Measurements from ENCODE around the gene SLC25A5. TPM values are rescaled to one million over a fixed set of nuclear protein-coding genes. Genes with fewer than 3 reads are reported as not detected.
"Not testable (repeated sequence)": the region's sequence is repeated elsewhere in the genome, so short reads cannot be mapped to it uniquely, and the experiment has no call there.

Gene SLC25A5
- total RNA-seq, 4 donors from 2014 or later, result 110 to 269 (median 202) TPM

DNA sequence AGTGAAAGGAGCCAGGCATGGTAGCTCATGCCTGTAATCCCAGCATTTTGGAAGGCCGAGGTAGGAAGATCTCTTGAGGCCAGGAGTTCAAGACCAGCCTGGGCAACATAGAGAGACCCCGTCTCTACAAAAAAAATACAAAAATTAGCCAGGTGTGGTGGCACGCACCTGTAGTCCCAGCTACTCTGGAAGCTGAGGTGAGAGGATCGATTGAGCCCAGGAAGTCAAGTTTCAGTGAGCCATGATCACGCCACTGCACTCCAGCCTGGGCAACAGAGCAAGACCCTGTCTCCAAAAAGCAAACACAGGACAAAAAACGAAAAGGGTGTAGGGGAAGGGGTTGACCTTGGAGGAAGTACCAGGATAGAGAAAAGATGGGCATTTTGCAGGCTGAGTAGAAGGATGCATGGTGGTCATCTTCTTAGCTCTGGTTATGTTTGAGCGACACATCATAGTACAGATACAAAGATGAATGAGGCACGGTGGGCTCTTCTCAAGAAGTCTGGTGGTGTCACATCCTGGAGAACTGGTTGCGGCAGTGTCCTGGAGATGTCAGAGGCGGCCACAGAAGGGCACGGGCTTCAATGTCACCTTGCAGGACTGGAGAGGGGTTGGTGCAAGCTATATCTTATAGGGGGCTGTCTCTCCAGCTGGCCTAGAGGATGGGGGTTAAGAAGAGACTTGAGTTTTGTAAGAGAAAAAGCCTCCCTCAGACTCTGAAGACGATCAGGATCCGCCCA is 32.0 kb downstream of the SLC25A5 start:
- no peak for TF ChIP-seq POLR2A (IDR thresholded peaks at IDR 0.05)
- TF ChIP-seq CTCF (IDR thresholded peaks at IDR 0.05), result no peak
- intact Hi-C loops (cut with DNase I), result no loop called here
- WGBS, 2 donors, result 84 to 91% methylated on average over 8 to 12 of the region's 13 CpGs
- Histone ChIP-seq H3K27ac (peak overlapping the region; percentile 75 to 80 (median 76)), H3K27me3 (no peaks in the 10 kb centered on the region), H3K4me1 (peaks cover 10 to 52% of the 10 kb centered on the region in 2 donors), H3K9me3 (no peaks in the 10 kb centered on the region), H3K4me3 (replicated peaks in 1 of 3) (no peak overlapping the region), H3K36me3 (no peaks in the 10 kb centered on the region)
- no peak for DNase-seq

GRCh38 chrX:119501511-119502148 is 33.4 kb downstream of the SLC25A5 start:
- Histone ChIP-seq H3K4me1 (peaks cover 10 to 45% of the 10 kb centered on the region in 2 donors), H3K9me3 (no peaks in the 10 kb centered on the region), H3K36me3 (no peaks in the 10 kb centered on the region), H3K4me3 (replicated peaks in 1 of 3) (no peak overlapping the region), H3K27ac (peak overlapping the region; percentile 75 to 80 (median 76)), H3K27me3 (no peaks in the 10 kb centered on the region)
- TF ChIP-seq CTCF (IDR thresholded peaks at IDR 0.05) (no peak), POLR2A (IDR thresholded peaks at IDR 0.05) (peak in 1 of 2 donors; percentile 16)
- 51 to 72% methylated on average over 7 of the region's 7 CpGs for WGBS, 2 donors
- peak; percentile 70 to 72 for DNase-seq
- intact Hi-C loops (cut with DNase I), result no loop called here

GRCh38 chrX:119502727-119503483 is 34.7 kb downstream of the SLC25A5 start:
- no peaks in the 10 kb centered on the region for H3K36me3 ChIP-seq
- peaks cover 10 to 45% of the 10 kb centered on the region in 2 donors for H3K4me1 ChIP-seq
- H3K27ac ChIP-seq, result peak overlapping the region; percentile 80 to 83 (median 82)
- DNase-seq, result peak; percentile 89 to 92
- WGBS, 2 donors, result 10 to 14% methylated on average over 6 to 7 of the region's 11 CpGs
- no peaks in the 10 kb centered on the region for H3K9me3 ChIP-seq
- peak in 2 of 6 experiments; percentile 15 to 29 for TF ChIP-seq CTCF (IDR thresholded peaks at IDR 0.05)
- TF ChIP-seq POLR2A (IDR thresholded peaks at IDR 0.05), result peak in 1 of 2 donors; percentile 36
- no peak overlapping the region for H3K4me3 ChIP-seq (replicated peaks in 1 of 3)
- intact Hi-C loops (cut with DNase I), result no loop called here
- H3K27me3 ChIP-seq, result no peaks in the 10 kb centered on the region

DNA sequence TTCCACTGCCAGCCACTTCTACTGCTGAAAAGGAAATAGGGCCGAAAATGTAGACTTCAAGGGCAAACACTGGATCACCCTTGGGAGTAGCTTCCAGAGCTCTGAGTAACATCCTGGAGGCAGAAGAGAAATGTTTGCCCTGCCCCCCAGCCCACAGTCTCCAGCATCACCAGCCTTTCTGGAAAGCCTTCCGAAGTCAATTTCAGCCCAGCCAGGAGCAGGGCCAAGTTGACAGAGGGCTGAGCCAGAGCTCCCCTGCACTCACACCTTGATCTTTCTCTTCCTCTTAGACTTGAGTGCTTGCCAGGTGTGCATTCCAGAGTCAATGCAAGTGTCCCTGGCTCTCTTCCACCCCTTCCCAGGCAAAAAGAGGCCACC is 35.2 kb downstream of the SLC25A5 start:
- TF ChIP-seq CTCF (IDR thresholded peaks at IDR 0.05) (no peak), POLR2A (IDR thresholded peaks at IDR 0.05) (no peak)
- WGBS, 2 donors, result no CpG with 5 or more reads among the region's 2 CpGs
- Histone ChIP-seq H3K9me3 (no peaks in the 10 kb centered on the region), H3K27me3 (no peaks in the 10 kb centered on the region), H3K36me3 (no peaks in the 10 kb centered on the region), H3K4me3 (replicated peaks in 1 of 3) (no peak overlapping the region), H3K27ac (peak overlapping the region; percentile 80 to 83 (median 82)), H3K4me1 (peaks cover 9 to 45% of the 10 kb centered on the region in 2 donors)
- intact Hi-C loops (cut with DNase I), result no loop called here
- DNase-seq, result peak; percentile 85 to 87

- H3K36me3 ChIP-seq; H3K27me3 ChIP-seq; H3K4me3 ChIP-seq (replicated peaks in 1 of 3); H3K9me3 ChIP-seq; DNase-seq; intact Hi-C loops (cut with DNase I): not testable (repeated sequence)
- peak overlapping the region; percentile 2 to 82 (median 80) for H3K27ac ChIP-seq
- 86 to 88% methylated on average over 10 of the region's 10 CpGs for WGBS, 2 donors
- peaks cover 6 to 45% of the 10 kb centered on the region in 2 donors for H3K4me1 ChIP-seq
Observed at GRCh38 chrX:119505145-119505544, 36.9 kb downstream of the SLC25A5 start.
